ENCODE results near the gene UPK1B. TPM values are rescaled to one million over a fixed set of nuclear protein-coding genes. Genes with fewer than 3 reads are reported as not detected.
"Not testable (repeated sequence)": the region's sequence is repeated elsewhere in the genome, so short reads cannot be mapped to it uniquely, and the experiment has no call there.

UPK1B gene
- total RNA-seq (ENCODE audit: low replicate concordance), result 0.65 TPM in 1 of 2 replicates, not detected in the other

DNA sequence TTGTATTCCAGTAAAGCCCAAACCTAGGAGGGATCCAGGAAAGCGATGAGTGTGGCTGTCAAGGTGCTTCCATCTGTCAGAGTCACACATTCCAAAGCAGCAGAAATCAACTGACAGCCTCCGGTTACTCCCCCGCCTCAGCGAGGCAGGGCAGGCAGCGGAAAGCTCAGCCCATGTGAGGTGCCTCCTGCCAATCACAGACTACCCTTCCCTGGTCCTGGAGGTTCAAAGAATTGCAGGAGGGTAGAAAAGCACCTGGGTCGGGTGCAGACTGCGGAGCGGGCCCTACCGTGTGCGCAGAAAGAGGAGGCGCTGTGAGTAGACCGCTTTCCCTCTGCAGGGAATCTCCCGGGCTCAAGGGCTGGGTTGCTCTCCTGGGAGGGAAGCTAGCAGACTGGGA, at the start of gene UPK1B:
UPK1B (plus strand) TSS at position 274 of the 400 bp plus-strand sequence. CDS start 13,144 bp downstream, outside the sequence.
- Histone ChIP-seq H3K36me3 (no peaks in the 10 kb centered on the region), H3K79me2 (ENCODE audit: low read depth) (no peaks in the 10 kb centered on the region), H3K4me1 (no peaks in the 10 kb centered on the region), H3K9me3 (ENCODE audit: low read depth) (no peaks in the 10 kb centered on the region), H4K20me1 (ENCODE audit: low read depth) (no peaks in the 10 kb centered on the region), H3F3A (ENCODE audit: low read depth) (no peaks in the 10 kb centered on the region), H3K4me2 (peak within 1 kb of the TSS; percentile 59), H3K27ac (no peak within 1 kb of the TSS), H3K4me3 (no peak within 1 kb of the TSS), H3K9ac (no peak within 1 kb of the TSS), H3K27me3 (peaks cover 23% of the 10 kb centered on the region), H2AFZ (replicated peaks) (peak within 1 kb of the TSS; percentile 96)
- Mint-ChIP-seq H3K27ac (no peak within 1 kb of the TSS), H3K4me1 (no peaks in the 10 kb centered on the region), H3K9me3 (peaks cover 2% of the 10 kb centered on the region), H3K36me3 (no peaks in the 10 kb centered on the region), H3K4me3 (peak within 1 kb of the TSS; percentile 63), H3K27me3 (ENCODE audit: insufficient read depth, low read depth) (no peaks in the 10 kb centered on the region)
- no peak for TF ChIP-seq CTCF (IDR thresholded peaks at IDR 0.05)
- TF ChIP-seq EZH2 (IDR thresholded peaks at IDR 0.05), result no peak
- TF ChIP-seq EZH2phosphoT487 (IDR thresholded peaks at IDR 0.05), result no peak
- DNase-seq (ENCODE audit: low spot score), result peak; percentile 56

- H3K4me1 Mint-ChIP-seq, result no peaks in the 10 kb centered on the region
- DNase-seq (ENCODE audit: low spot score), result no peak
- H3K27ac Mint-ChIP-seq, result peak overlapping the region; percentile 16
- TF ChIP-seq CTCF (IDR thresholded peaks at IDR 0.05) (no peak), EZH2 (IDR thresholded peaks at IDR 0.05) (no peak), EZH2phosphoT487 (IDR thresholded peaks at IDR 0.05) (no peak)
- no peak overlapping the region for H3K4me3 Mint-ChIP-seq
- Histone ChIP-seq H3K4me2 (no peak overlapping the region), H3K27me3 (no peaks in the 10 kb centered on the region), H3K36me3 (no peaks in the 10 kb centered on the region), H4K20me1 (ENCODE audit: low read depth) (no peaks in the 10 kb centered on the region), H3K27ac (no peak overlapping the region), H3K79me2 (ENCODE audit: low read depth) (no peaks in the 10 kb centered on the region), H3K9me3 (ENCODE audit: low read depth) (no peaks in the 10 kb centered on the region), H3K9ac (no peak overlapping the region), H2AFZ (replicated peaks) (no peak overlapping the region), H3K4me3 (no peak overlapping the region), H3F3A (ENCODE audit: low read depth) (no peaks in the 10 kb centered on the region), H3K4me1 (peaks cover 9% of the 10 kb centered on the region)
- H3K27me3 Mint-ChIP-seq (ENCODE audit: insufficient read depth, low read depth), result no peaks in the 10 kb centered on the region
- peaks cover 5% of the 10 kb centered on the region for H3K9me3 Mint-ChIP-seq
- no peaks in the 10 kb centered on the region for H3K36me3 Mint-ChIP-seq
These were observed 48.1 kb upstream of the UPK1B start for GRCh38 chr3:119125342-119125741.

DNA sequence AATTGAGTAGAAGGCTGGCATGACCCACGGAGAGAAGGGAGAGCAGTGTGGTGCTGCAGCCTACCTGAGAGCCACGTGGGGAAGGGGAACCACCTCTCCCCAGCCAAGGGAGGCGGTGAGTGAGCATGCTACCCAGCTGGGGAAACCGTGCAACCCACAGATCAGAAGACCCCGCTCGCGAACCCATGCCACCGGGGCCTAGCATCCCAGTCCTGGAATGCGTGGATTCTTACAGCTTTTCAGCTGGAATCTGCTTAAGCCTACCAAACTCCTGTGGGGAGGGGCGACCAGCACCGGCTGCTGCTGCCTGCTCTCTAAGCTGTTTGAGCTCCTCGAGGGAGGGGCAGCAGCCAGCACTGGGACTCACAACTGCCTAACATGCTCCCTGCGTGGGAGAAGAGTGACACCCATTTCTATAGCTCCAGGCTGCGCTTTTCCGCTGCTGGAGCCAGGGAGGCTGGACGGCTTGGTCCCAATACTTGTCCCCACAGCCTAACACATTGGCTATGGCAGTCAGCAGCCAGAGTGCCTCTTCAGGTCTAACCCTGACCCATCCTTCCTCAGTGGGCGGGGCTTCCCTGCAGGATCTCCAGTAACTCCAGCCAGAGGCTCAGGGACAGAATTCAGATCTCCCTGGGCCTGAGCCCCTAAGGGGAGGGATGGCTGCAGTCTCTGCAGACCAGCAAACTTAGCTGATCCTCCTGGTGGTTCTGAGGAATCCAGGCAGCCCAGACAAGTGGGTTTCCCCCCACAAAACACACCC, 47.5 kb upstream of the UPK1B start:
- TF ChIP-seq EZH2phosphoT487 (IDR thresholded peaks at IDR 0.05) (no peak), CTCF (IDR thresholded peaks at IDR 0.05) (no peak), EZH2 (IDR thresholded peaks at IDR 0.05) (no peak)
- Histone ChIP-seq H3K79me2 (ENCODE audit: low read depth) (no peaks in the 10 kb centered on the region), H3K4me1 (peaks cover 13% of the 10 kb centered on the region), H3K9me3 (ENCODE audit: low read depth) (no peaks in the 10 kb centered on the region), H3K27me3 (no peaks in the 10 kb centered on the region), H2AFZ (replicated peaks) (peak overlapping the region; percentile 40), H3K36me3 (no peaks in the 10 kb centered on the region), H3K9ac (no peak overlapping the region), H3K4me2 (peak overlapping the region; percentile 41), H4K20me1 (ENCODE audit: low read depth) (no peaks in the 10 kb centered on the region), H3K4me3 (no peak overlapping the region), H3K27ac (no peak overlapping the region), H3F3A (ENCODE audit: low read depth) (no peaks in the 10 kb centered on the region)
- Mint-ChIP-seq H3K9me3 (peaks cover 3% of the 10 kb centered on the region), H3K4me1 (no peaks in the 10 kb centered on the region), H3K4me3 (no peak overlapping the region), H3K36me3 (no peaks in the 10 kb centered on the region), H3K27me3 (ENCODE audit: insufficient read depth, low read depth) (no peaks in the 10 kb centered on the region), H3K27ac (no peak overlapping the region)
- peak; percentile 63 for DNase-seq (ENCODE audit: low spot score)

DNA sequence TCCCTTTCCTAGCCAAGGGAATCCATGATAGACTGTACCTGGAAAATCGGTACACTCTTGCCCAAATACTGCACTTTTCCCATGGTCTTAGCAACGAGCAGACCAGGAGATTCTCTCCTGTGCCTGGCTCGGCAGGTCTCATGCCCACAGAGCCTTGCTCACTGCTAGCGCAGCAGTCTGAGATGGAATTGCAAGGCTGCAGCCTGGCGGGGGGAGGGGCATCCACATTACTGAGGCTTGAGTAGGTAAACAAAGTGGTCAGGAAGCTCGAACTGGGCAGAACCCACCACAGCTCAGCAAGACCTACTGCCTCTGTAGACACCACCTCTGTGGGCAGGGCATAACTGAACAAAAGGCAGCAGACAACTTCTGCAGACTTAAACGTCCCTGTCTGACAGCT, 43.1 kb upstream of the UPK1B start:
- not testable (repeated sequence) for H3K27me3 Mint-ChIP-seq (ENCODE audit: insufficient read depth, low read depth); H3K36me3 Mint-ChIP-seq; H3K4me2 ChIP-seq; H3K9me3 ChIP-seq (ENCODE audit: low read depth); H3K27ac Mint-ChIP-seq; H3F3A ChIP-seq (ENCODE audit: low read depth); H3K27ac ChIP-seq; H3K4me3 Mint-ChIP-seq; H3K79me2 ChIP-seq (ENCODE audit: low read depth); H3K9me3 Mint-ChIP-seq; H3K4me3 ChIP-seq; H3K27me3 ChIP-seq; H4K20me1 ChIP-seq (ENCODE audit: low read depth); H3K4me1 Mint-ChIP-seq; H3K9ac ChIP-seq; H3K36me3 ChIP-seq
- peak; percentile 37 for DNase-seq (ENCODE audit: low spot score)
- Histone ChIP-seq H3K4me1 (peaks cover 13% of the 10 kb centered on the region), H2AFZ (replicated peaks) (peak overlapping the region; percentile 50)

DNA sequence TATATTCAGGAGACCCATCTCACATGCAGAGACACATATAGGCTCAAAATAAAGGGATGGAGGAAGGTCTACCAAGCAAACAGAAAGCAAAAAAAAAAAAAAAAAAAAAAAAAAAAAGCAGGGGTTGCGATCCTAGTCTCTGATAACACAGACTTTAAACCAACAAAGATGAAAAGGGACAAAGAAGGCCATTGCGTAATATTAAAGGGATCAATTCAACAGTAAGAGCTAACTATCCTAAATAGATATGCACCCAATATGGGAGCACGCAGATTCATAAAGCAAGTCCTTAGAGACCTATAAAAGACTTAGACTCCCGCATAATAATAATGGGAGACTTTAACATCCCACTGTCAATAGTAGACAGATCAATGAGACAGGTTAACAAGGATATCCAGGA, 41.1 kb upstream of the UPK1B start:
- not testable (repeated sequence) for DNase-seq (ENCODE audit: low spot score); H3K4me1 Mint-ChIP-seq; H3K27me3 Mint-ChIP-seq (ENCODE audit: insufficient read depth, low read depth); H3K4me3 Mint-ChIP-seq; H3K36me3 Mint-ChIP-seq; H3K9me3 ChIP-seq (ENCODE audit: low read depth); H3K36me3 ChIP-seq; H3K27ac Mint-ChIP-seq; H4K20me1 ChIP-seq (ENCODE audit: low read depth); H3K79me2 ChIP-seq (ENCODE audit: low read depth); H3F3A ChIP-seq (ENCODE audit: low read depth); H3K4me2 ChIP-seq; H3K4me3 ChIP-seq; H3K9ac ChIP-seq; H3K27ac ChIP-seq; H3K4me1 ChIP-seq; H3K9me3 Mint-ChIP-seq; H2AFZ ChIP-seq (replicated peaks); H3K27me3 ChIP-seq

DNA sequence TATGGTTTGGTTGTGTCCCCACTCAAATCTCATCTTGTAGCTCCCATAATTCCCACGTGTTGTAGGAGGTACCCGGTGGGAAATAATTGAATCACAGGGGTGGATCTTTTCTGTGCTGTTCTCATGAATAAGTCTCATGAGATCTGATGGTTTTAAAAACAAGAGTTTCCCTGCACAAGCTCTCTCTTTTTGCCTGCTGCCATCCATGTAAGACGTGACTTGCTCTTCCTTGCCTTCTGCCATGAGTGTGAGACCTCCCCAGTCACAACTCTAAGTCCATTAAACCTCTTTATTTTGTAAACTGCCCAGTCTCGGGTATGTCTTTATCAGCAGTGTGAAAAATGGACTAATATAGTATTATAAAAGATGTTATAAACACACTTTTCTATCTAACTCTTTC, 34.0 kb upstream of the UPK1B start:
- not testable (repeated sequence) for H3K4me2 ChIP-seq; H3K36me3 Mint-ChIP-seq; H3K4me1 Mint-ChIP-seq; H3K27ac ChIP-seq; H3K4me3 Mint-ChIP-seq; H2AFZ ChIP-seq (replicated peaks); H3K4me1 ChIP-seq; H4K20me1 ChIP-seq (ENCODE audit: low read depth); DNase-seq (ENCODE audit: low spot score); H3K4me3 ChIP-seq; H3K27me3 ChIP-seq; H3K9me3 ChIP-seq (ENCODE audit: low read depth); H3K27ac Mint-ChIP-seq; H3K9ac ChIP-seq; H3K27me3 Mint-ChIP-seq (ENCODE audit: insufficient read depth, low read depth); H3F3A ChIP-seq (ENCODE audit: low read depth); H3K9me3 Mint-ChIP-seq; H3K36me3 ChIP-seq; H3K79me2 ChIP-seq (ENCODE audit: low read depth)
